ENCODE data around the gene TACC3. TPM values are rescaled to one million over a fixed set of nuclear protein-coding genes. Genes with fewer than 3 reads are reported as not detected.

Gene TACC3
- total RNA-seq, 1 experiment from 2014 or later, result 32.0 TPM

DNA sequence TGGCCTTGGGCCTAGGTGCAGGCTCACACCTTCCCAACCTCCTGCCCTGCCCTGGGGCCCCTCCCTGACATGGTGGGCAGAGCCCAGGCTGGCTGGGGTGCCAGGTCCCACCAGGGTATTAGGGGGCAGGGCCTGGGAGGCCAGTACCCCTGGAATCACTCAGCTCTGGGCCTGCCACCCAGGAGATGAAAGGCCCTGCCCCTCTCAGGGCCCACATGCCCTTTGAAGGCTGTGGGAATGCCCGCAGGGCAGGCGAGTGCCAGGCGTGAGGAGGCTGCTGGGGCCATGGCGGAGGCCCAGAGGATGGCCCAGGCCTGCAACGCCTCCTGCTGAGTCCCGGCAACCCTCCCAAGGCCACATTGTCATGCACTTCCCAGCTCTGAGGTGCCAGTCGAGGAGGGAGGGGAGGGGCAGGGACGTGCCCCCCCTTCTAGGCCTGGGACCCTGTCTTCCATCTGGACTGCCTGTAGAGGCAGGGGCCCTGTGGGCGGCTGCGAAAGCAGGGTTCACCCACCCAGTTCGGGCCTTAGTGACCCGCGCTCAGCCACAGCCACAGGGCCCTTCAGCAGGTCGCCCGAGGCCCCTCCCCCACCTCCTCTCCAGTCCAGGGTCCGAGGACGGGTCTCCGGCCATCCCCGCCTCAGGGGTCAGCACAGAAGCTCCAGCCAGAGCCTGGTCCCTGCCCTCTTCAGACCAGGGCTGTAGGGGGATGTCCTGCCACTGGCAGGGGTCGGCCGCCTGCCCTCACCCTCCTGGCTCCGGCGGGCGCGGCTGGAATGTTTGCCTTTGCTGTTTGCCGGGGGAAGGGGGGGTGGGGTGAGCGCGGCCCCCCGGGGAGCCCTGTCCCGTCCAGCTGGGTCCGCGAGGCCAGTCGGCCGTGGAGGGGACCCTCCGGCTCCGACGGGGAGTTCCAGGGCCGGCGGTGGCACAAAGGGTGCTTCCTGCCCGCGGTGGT is 45.1 kb downstream of the TACC3 start:
- ATAC-seq (no peak), DNase-seq (no peak)
- Histone ChIP-seq H3K36me3 (ENCODE audit: low read depth, low read length) (no peaks in the 10 kb centered on the region), H3K4me2 (ENCODE audit: low read length) (no peak overlapping the region), H3K9me2 (replicated peaks; ENCODE audit: low read length) (no peaks in the 10 kb centered on the region), H4K20me1 (ENCODE audit: low read length) (no peaks in the 10 kb centered on the region), H3K4me3 (ENCODE audit: low read length) (no peak overlapping the region), H3K9ac (ENCODE audit: low read length) (no peak overlapping the region), H3K4me1 (ENCODE audit: insufficient read depth, low read length) (no peaks in the 10 kb centered on the region), H3F3A (ENCODE audit: low read length, unreplicated experiment) (no peaks in the 10 kb centered on the region), H2AFZ (ENCODE audit: low read length) (no peak overlapping the region), H3K79me2 (ENCODE audit: low read length) (no peaks in the 10 kb centered on the region), H3K27ac (ENCODE audit: low read length) (no peak overlapping the region), H3K9me3 (ENCODE audit: low read length) (no peaks in the 10 kb centered on the region), H3K27me3 (ENCODE audit: low read length) (no peaks in the 10 kb centered on the region)
- intact Hi-C loops (cut with micrococcal nuclease), result no loop called here
- ChIA-PET CTCF (no interaction called here), POLR2A (ENCODE audit: unreplicated experiment) (no interaction called here)
- no peak for TF ChIP-seq EZH2phosphoT487 (IDR thresholded peaks at IDR 0.05; ENCODE audit: borderline replicate concordance, low read length)
- TF ChIP-seq EZH2 (IDR thresholded peaks at IDR 0.05; ENCODE audit: low read length, unreplicated experiment), result no peak
- TF ChIP-seq, protein P1, sequence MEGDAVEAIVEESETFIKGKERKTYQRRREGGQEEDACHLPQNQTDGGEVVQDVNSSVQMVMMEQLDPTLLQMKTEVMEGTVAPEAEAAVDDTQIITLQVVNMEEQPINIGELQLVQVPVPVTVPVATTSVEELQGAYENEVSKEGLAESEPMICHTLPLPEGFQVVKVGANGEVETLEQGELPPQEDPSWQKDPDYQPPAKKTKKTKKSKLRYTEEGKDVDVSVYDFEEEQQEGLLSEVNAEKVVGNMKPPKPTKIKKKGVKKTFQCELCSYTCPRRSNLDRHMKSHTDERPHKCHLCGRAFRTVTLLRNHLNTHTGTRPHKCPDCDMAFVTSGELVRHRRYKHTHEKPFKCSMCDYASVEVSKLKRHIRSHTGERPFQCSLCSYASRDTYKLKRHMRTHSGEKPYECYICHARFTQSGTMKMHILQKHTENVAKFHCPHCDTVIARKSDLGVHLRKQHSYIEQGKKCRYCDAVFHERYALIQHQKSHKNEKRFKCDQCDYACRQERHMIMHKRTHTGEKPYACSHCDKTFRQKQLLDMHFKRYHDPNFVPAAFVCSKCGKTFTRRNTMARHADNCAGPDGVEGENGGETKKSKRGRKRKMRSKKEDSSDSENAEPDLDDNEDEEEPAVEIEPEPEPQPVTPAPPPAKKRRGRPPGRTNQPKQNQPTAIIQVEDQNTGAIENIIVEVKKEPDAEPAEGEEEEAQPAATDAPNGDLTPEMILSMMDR (conservative IDR thresholded peaks at IDR 0.05; ENCODE audit: low read depth, low read length), result no peak
- BruUV-seq (replicated peaks), result no TSS peak

DNA sequence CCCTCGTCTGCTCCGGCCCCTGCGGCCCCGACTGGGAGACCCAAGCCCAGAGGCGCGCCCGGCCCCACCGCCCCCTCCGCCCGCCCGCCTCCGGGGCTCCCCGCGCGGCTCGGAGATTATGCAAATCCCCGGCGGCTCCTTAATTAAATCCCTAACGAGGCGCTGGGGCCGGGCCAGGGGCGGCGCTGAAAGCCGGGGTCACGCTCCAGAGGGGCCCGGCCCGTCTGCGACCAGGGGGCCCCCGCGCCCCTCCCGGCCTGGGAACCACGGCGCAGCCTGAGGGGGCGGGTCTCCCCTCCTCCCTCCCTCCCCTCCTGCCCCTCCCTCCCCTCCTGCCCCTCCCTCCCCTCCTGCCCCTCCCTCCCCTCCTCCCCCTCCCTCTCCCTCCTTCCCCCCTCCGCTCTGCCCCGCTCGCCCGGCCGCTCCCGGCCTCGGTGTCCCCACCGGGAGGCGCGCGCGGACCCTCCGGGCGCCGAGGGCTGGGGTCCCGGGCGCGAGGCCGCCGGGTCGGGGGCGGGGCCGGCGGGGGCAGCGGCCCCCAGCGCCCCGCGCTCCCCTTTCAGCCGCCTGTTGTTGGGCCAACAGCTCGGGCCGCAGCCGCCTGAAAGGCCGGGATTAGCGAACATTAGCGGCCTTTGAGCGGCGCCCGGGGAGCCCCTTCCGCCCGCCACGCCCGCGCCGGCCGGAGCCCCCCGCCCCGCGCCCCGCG is 45.9 kb downstream of the TACC3 start:
- H3K4me3 ChIP-seq (ENCODE audit: low read length), result no peak overlapping the region
- 0 out of 2 replicates have a peak, but pooled peaks have one; percentile 4 for ATAC-seq
- H3K27me3 ChIP-seq (ENCODE audit: low read length), result no peaks in the 10 kb centered on the region
- no peaks in the 10 kb centered on the region for H3K4me1 ChIP-seq (ENCODE audit: insufficient read depth, low read length)
- no peak for TF ChIP-seq EZH2 (IDR thresholded peaks at IDR 0.05; ENCODE audit: low read length, unreplicated experiment)
- TF ChIP-seq, protein P1 (conservative IDR thresholded peaks at IDR 0.05; ENCODE audit: low read depth, low read length), result no peak
- TF ChIP-seq EZH2phosphoT487 (IDR thresholded peaks at IDR 0.05; ENCODE audit: borderline replicate concordance, low read length), result no peak
- intact Hi-C loops (cut with micrococcal nuclease), result no loop called here
- no peak overlapping the region for H3K27ac ChIP-seq (ENCODE audit: low read length)
- H3K9ac ChIP-seq (ENCODE audit: low read length), result no peak overlapping the region
- no TSS peak for BruUV-seq (replicated peaks)
- H3K4me2 ChIP-seq (ENCODE audit: low read length), result no peak overlapping the region
- no peak for DNase-seq
- H3K36me3 ChIP-seq (ENCODE audit: low read depth, low read length), result no peaks in the 10 kb centered on the region
- H3K9me3 ChIP-seq (ENCODE audit: low read length), result no peaks in the 10 kb centered on the region
- no peaks in the 10 kb centered on the region for H3F3A ChIP-seq (ENCODE audit: low read length, unreplicated experiment)
- H4K20me1 ChIP-seq (ENCODE audit: low read length), result no peaks in the 10 kb centered on the region
- ChIA-PET CTCF (interaction anchor here (1.0 kb wide), 1 partner anchor 22 kb away, joined by 9 read pairs; no protein-coding TSS in a partner anchor), POLR2A (ENCODE audit: unreplicated experiment) (no interaction called here)
- H3K9me2 ChIP-seq (replicated peaks; ENCODE audit: low read length), result no peaks in the 10 kb centered on the region
- no peak overlapping the region for H2AFZ ChIP-seq (ENCODE audit: low read length)
- H3K79me2 ChIP-seq (ENCODE audit: low read length), result no peaks in the 10 kb centered on the region

All from PC-3 (cell line).